ENCODE measurements around the gene EPS15. TPM values are rescaled to one million over a fixed set of nuclear protein-coding genes. Genes with fewer than 3 reads are reported as not detected.

Gene EPS15
- total RNA-seq, 1 donor from 2014 or later, result 37.1 TPM

DNA sequence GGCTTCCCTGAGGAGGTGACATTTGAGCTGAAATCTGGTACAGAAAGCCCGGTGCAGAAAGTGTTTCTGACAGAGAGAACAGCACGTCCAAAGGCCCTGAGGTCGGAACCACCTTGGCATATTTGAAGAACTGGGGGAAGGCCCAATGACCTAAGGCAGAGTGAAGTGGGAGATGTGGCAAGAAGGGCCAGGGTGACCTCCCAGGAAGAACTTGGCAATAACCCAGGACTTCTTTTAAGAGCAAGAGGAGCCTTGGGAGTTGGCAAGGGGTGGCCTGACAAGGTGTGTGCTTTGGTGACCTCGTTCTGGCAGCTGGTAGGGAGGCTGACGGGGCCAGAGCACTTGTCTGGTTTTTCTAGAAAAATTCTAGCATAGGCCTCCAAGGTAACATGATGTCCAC, 212.1 kb downstream of the EPS15 start:
- Histone ChIP-seq H3K36me3 (ENCODE audit: control insufficient read depth, insufficient read depth, low read length) (no peaks in the 10 kb centered on the region), H3K4me3 (ENCODE audit: low read depth, low read length) (no peak overlapping the region), H3K27me3 (ENCODE audit: control insufficient read depth, insufficient read depth, low read length) (no peaks in the 10 kb centered on the region)
- TF ChIP-seq, protein P1, sequence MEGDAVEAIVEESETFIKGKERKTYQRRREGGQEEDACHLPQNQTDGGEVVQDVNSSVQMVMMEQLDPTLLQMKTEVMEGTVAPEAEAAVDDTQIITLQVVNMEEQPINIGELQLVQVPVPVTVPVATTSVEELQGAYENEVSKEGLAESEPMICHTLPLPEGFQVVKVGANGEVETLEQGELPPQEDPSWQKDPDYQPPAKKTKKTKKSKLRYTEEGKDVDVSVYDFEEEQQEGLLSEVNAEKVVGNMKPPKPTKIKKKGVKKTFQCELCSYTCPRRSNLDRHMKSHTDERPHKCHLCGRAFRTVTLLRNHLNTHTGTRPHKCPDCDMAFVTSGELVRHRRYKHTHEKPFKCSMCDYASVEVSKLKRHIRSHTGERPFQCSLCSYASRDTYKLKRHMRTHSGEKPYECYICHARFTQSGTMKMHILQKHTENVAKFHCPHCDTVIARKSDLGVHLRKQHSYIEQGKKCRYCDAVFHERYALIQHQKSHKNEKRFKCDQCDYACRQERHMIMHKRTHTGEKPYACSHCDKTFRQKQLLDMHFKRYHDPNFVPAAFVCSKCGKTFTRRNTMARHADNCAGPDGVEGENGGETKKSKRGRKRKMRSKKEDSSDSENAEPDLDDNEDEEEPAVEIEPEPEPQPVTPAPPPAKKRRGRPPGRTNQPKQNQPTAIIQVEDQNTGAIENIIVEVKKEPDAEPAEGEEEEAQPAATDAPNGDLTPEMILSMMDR (IDR thresholded peaks at IDR 0.05; ENCODE audit: insufficient read depth, low read length, poor library complexity, severe bottlenecking), result no peak
- no peak for DNase-seq (ENCODE audit: low read depth)

GRCh38 chr1:51305371-51305823, 213.7 kb downstream of the EPS15 start:
- TF ChIP-seq, protein P1 (IDR thresholded peaks at IDR 0.05; ENCODE audit: insufficient read depth, low read length, poor library complexity, severe bottlenecking), result no peak
- Histone ChIP-seq H3K27me3 (ENCODE audit: control insufficient read depth, insufficient read depth, low read length) (no peaks in the 10 kb centered on the region), H3K4me3 (ENCODE audit: low read depth, low read length) (no peak overlapping the region), H3K36me3 (ENCODE audit: control insufficient read depth, insufficient read depth, low read length) (no peaks in the 10 kb centered on the region)
- DNase-seq (ENCODE audit: low read depth), result peak; percentile 50

DNA sequence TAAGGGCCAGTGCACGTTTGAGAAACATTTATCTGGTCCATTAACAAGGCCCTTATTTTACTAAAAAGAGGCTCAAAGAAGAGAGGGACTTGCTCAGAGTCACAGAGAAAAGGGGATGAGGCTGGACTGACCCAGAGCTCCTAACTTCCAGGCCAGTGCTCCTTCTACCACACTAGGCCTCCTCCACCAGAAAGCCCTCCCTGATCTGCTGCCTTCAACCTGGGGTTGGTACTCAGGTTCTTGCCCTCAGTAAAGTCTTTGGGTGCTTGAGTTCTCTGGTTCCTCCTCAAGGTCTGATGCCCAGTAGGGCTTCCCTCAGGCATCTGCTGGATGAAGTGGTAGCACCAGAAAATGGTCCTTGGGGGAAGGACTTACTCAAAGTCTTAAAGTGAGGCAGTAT, 214.7 kb downstream of the EPS15 start:
- Histone ChIP-seq H3K27me3 (ENCODE audit: control insufficient read depth, insufficient read depth, low read length) (no peaks in the 10 kb centered on the region), H3K36me3 (ENCODE audit: control insufficient read depth, insufficient read depth, low read length) (no peaks in the 10 kb centered on the region), H3K4me3 (ENCODE audit: low read depth, low read length) (no peak overlapping the region)
- DNase-seq (ENCODE audit: low read depth), result no peak
- TF ChIP-seq, protein P1 (IDR thresholded peaks at IDR 0.05; ENCODE audit: insufficient read depth, low read length, poor library complexity, severe bottlenecking), result no peak

Other genes starting within 250 kb of the EPS15 start
- gene TTC39A, start 188.7 kb downstream of the EPS15 start, total RNA-seq, result 26.9 and 30.9 TPM in 2 replicates
- 85.1 and 94.1 TPM in 2 replicates for gene OSBPL9, start 97.8 kb upstream of the EPS15 start, total RNA-seq

Data from kidney epithelial cell (primary cell).